HG02943 (cell line): ENCODE data around the gene ITPA.

Experiments used
- ATAC-seq: cut with Tn5 transposase; IDR thresholded peaks from one replicate; pipeline ENCODE4 v1.9.1; 2021; ENCODE audit warnings: mild to moderate bottlenecking, low read depth, moderate library complexity; ENCODE audit not compliant: unreplicated experiment

The ITPA gene

DNA sequence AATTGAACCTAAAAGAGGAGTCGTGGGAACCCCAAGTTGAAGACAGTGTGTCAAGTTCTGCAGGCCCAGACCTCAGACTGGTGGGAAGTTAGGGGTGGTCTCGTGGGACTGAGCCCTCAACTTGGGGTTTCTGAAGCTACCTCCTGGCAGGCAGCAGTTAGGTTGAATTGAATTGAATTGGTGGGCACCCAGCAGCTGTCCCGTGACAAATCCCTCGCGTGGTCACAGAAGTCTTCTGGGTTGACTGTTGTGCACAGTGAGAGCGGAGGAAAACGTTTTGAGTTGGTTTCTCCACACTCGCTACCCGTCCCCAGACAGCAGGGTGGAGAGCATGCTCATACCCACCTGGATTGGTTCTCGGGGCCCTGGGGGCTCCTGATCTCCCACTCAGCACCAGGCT is 16.8 kb downstream of the ITPA start:
- ATAC-seq: no peak

GRCh38 chr20:3226864-3227263 is 17.6 kb downstream of the ITPA start:
- no peak for ATAC-seq

GRCh38 chr20:3227506-3227905 is 18.2 kb downstream of the ITPA start:
- no peak for ATAC-seq

GRCh38 chr20:3227936-3228749 is 18.8 kb downstream of the ITPA start:
- ATAC-seq: no peak

- ATAC-seq: no peak
Measured at GRCh38 chr20:3228750-3229032, 19.4 kb downstream of the ITPA start.

DNA sequence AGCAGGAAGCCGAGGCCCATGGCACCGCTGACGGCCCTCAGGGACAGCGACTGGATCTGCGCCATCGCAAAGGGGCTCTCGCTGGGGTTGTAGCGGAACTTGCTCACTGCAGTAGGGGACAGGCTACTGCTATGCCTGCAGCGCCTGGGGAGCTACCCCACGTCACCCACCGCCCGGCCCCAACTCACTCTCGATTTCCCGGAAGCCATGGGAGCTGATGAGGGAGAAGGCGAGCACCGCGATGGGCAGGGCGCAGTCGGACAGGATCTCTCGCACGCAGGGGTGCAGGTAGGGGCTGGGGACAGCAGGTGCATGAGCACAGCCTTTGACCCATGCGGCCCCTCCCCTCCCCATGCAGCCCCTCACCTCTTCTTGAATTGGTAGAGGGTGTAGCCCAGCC is 19.9 kb downstream of the ITPA start:
- no peak for ATAC-seq

DNA sequence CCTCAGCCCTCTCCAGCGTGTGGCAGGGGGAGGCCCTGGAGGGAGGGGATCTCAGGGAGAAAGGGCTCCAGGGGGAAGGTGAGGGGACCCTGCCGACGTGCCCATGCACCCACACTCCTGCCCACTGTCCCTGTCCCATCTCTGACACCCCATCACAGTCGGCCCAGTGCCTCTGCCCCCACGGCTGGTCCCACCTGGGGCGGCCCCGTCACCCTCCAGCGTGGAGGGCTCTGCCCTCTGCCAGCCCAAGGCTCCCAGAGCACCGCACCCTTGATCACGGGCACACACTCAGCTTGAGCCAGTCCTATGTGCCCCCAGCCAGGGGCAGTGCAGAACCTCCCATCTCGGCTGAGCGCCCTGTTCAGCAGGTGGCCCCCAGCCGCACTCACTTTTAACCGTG is 20.5 kb downstream of the ITPA start:
- ATAC-seq: no peak

DNA sequence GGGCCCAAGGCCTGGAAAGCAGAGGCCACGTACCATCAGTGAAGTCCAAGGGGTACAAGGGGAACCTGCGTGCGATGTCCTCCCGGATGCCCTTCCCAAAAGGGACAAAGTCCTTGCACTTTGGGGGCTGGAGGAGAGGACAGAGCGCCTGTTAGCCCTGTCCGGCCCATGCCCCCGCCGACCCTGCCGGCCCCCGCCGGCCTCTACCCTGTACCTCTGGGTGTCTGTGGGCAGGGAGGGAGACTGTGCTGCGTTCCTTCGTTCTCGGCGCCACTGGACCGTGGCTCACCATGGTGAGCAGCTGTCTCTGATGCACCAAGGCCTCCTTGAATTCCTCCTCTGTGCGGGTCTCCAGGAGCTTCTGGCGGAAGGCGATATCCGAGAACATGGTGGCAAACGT is 21.8 kb downstream of the ITPA start:
- no peak for ATAC-seq

DNA sequence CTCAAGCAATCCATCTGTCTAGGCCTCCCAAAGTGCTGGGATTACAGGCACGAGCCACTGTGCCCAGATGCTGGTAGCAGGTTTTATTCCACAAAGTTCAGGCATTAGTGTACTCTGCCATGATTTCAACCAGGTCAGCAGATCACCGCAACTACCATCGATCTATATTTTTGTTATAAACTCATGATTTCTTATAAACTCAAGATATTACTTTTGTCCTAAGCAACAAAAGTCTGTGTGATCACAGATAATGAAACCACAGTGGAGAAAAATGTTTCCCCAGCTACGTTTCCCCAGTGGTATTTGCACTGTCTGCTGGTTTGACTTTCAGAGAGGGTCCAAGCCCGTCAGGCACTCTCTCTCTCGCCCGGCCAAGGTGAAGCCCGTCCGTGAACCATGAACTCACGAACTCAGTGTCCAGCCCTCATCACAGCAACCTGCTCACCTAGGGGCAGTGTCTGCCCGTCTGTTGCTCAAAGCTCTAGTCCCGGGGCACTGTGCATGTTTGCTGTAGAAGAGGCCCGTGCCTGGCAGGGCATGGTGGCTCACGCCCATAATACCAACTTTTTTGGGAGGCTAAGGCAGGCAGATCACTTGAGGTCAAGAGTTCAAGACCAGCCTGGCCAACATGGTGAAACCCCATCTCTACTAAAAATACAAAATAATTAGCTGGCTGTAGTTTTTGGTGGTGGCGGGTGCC is 22.7 kb downstream of the ITPA start:
- no peak for ATAC-seq

DNA sequence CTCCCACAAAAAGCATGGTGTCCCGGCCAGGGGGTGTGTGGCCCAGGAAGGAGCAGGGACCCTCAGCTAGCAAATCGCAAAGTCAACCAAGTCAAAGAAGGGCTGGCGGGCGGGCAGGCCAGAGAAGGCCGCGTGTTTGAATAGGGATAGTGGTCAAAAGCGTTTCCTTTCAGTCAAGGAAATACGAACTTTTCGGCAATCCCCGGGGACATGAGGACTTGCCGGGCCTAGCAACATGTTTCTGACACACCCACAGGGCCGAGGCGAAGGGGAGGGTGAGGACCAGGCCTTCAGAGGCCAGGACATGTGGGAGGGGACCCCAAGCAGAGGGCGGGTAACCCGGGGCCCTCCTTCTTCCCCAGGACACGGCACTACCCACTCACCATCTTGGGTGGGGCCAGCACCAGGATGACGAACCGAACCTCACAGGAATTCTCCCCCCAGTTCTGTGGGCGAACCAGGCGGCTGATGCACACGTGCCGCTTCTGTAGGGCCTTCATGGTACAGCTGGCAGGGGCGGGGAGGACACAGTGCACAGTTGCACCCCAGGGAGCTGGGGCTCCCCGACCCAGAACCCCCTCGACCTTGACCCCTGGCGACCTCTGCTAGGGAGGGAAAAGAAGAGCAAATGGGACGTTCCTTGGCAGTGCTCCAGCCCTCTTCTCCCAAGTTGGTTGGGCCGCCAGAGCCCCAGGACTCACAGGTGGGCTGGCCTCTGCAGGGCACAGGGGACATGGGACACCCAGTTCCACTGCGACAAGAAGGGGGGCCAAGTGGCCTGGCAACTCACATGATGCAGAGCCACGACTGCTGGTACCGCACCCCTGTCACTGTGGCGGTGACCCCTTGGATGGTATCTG is 24.1 kb downstream of the ITPA start:
- no peak for ATAC-seq

GRCh38 chr20:3233991-3234498 is 24.7 kb downstream of the ITPA start:
- ATAC-seq: no peak

GRCh38 chr20:3235666-3236324 is 26.5 kb downstream of the ITPA start:
- no peak for ATAC-seq

DNA sequence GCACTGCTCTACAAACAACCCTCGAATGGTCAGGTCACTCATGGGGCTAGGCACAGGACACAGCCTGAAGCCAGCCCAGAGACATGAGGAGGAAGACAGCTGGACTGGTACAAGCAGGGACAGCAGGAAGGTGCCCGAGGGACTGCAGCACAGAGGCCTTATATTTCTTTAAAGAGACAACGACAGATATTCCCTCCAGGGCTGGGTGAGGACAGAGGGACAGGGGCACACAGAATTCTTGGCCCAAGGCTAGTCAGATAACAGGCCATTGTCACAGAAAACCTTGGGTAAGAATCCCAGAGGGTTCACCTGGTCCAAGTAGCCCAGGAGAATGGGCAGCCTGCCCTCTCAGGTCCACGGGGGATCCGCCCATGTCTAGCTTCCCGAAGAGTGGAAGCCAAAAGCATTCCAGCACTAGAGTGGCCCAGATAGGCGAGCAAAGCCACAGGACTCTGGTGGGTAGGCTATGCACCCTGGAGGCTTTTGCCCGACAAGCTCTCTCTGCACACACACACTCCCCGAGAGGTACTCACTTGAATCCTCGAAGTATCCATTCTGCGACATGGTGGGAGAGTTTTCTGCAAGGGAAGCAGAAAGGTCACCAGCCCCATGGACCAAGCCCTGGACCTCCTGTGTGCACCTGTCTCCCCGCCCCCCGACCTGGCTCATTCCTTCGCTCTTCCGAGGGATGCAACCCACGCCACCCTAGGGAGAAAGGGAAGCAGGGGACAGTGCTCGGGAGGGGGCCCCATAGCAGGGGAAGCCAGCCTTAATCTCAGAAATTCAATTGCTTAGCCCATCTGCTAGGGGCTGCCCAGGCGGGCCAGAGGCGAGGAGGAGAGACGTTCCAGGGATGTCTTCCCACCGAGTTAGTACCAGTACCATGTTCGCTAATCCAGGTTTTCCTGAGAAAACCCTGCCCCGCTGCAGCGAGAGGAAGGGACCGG is 28.0 kb downstream of the ITPA start:
- ATAC-seq: no peak

- ATAC-seq: no peak
Measured at GRCh38 chr20:3237958-3238615, 28.8 kb downstream of the ITPA start.

DNA sequence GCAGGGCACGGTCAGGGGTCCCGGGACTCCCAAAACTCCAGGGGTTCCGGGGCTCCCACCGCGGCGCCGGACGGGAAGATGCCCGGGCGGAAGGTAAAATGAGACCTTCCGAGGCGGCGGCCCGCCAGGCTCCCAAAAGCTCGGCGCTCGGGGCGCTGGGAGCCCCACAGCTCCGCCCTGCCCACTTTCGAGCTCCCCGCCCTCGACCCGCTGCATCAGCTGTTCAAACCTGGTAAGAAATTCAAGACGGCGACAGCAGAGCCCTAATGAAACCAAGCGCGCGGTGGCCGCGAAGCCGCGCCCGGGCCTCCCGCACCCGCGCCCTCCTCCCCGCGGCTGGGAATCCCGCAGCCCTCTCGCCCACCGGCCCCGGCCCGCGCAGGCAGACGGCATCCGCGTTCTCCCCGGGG is 29.3 kb downstream of the ITPA start:
- no peak for ATAC-seq

GRCh38 chr20:3239026-3239866 is 29.9 kb downstream of the ITPA start, which contains the start of gene SLC4A11:
TSS of gene SLC4A11 (minus strand) at chr20:3239190. CDS start at chr20:3239137, 53 bp downstream.
- no peak for ATAC-seq

GRCh38 chr20:3239867-3240775 is 30.8 kb downstream of the ITPA start:
- ATAC-seq: no peak
